Neuronal stem cell (in vitro differentiated cells): Measurements from ENCODE around the gene COL8A2.
A peak's percentile ranks its signal among the peaks of the same experiment; 100 is the strongest.

Experiments used
- DNase-seq: peaks from one replicate; pipeline ENCODE4 v3.0.0-alpha.2; 2013; ENCODE audit warnings: low spot score
- H2AFZ ChIP-seq: one replicate; pipeline ENCODE4 v1.6.1; 2013; ENCODE audit warnings: mild to moderate bottlenecking, low read length, inconsistent platforms
- H2AK5ac ChIP-seq: 2 replicates; pipeline ENCODE4 v1.6.1; 2013; ENCODE audit warnings: low read depth, mild to moderate bottlenecking, inconsistent platforms, low read length, moderate library complexity, mixed read lengths
- H2BK120ac ChIP-seq: 2 replicates; pipeline ENCODE4 v1.6.1; 2013; ENCODE audit warnings: low read depth, mild to moderate bottlenecking, inconsistent platforms, low read length, moderate library complexity, mixed read lengths
- H2BK12ac ChIP-seq: one replicate; pipeline ENCODE4 v1.6.1; 2013; ENCODE audit warnings: low read length, inconsistent platforms
- H2BK15ac ChIP-seq: 2 replicates; pipeline ENCODE4 v1.6.1; 2013; ENCODE audit warnings: mild to moderate bottlenecking, low read length, inconsistent platforms, mixed read lengths
- H2BK5ac ChIP-seq: one replicate; pipeline ENCODE4 v1.6.1; 2013; ENCODE audit warnings: inconsistent platforms, mild to moderate bottlenecking, low read length, moderate library complexity
- H3K14ac ChIP-seq: one replicate; pipeline ENCODE4 v1.6.1; 2013; ENCODE audit warnings: low read length, inconsistent platforms
- H3K18ac ChIP-seq: 2 replicates; pipeline ENCODE4 v1.6.1; 2013; ENCODE audit warnings: low read length, inconsistent platforms
- H3K23ac ChIP-seq: 2 replicates; pipeline ENCODE4 v1.6.1; 2013; ENCODE audit warnings: low read depth, mild to moderate bottlenecking, mixed read lengths, low read length, inconsistent platforms; ENCODE audit not compliant: poor library complexity
- H3K27ac ChIP-seq: replicated peaks from 3 replicates; pipeline ENCODE4 v1.5.1; 2013; ENCODE audit warnings: low read length, inconsistent platforms
- H3K27me3 ChIP-seq, 3 experiments: 2 replicates each; pipeline ENCODE4 v1.6.1; 2013; ENCODE audit warnings: low read length in 3 of 3, mild to moderate bottlenecking in 2 of 3, inconsistent platforms in 1 of 3, low read depth in 1 of 3, mixed read lengths in 1 of 3, moderate library complexity in 1 of 3; ENCODE audit not compliant: control insufficient read depth in 3 of 3, insufficient read depth in 3 of 3
- H3K36me3 ChIP-seq, 2 donors: replicated peaks in 1 of 2; 2 replicates each; pipeline ENCODE4 v1.6.1; 2013; ENCODE audit warnings: low read length in 2 of 2; ENCODE audit not compliant: control insufficient read depth in 2 of 2, insufficient read depth in 2 of 2
- H3K4ac ChIP-seq: 2 replicates; pipeline ENCODE4 v1.6.1; 2013; ENCODE audit warnings: inconsistent platforms, mild to moderate bottlenecking, low read length, moderate library complexity
- H3K4me1 ChIP-seq, 2 donors: 1 replicate in 1 of 2; 2 replicates in 1 of 2; pipeline ENCODE4 v1.6.1; 2013; ENCODE audit warnings: low read length in 2 of 2, low read depth in 1 of 2; ENCODE audit not compliant: control insufficient read depth in 2 of 2, insufficient read depth in 1 of 2
- H3K4me2 ChIP-seq: one replicate; pipeline ENCODE4 v1.6.1; 2013; ENCODE audit warnings: mild to moderate bottlenecking, low read length, inconsistent platforms; ENCODE audit not compliant: insufficient read depth, poor library complexity, severe bottlenecking
- H3K4me3 ChIP-seq, 2 donors: 2 replicates each; pipeline ENCODE4 v1.5.1; 2013; ENCODE audit warnings: low read length in 2 of 2, mild to moderate bottlenecking in 2 of 2, inconsistent platforms in 1 of 2, moderate library complexity in 1 of 2
- H3K79me1 ChIP-seq: one replicate; pipeline ENCODE4 v1.6.1; 2013; ENCODE audit warnings: low read depth, mild to moderate bottlenecking, inconsistent platforms, low read length, moderate library complexity
- H3K9ac ChIP-seq: one replicate; pipeline ENCODE4 v1.6.1; 2013; ENCODE audit warnings: mild to moderate bottlenecking, low read depth, low read length, inconsistent platforms; ENCODE audit not compliant: poor library complexity
- H3K9me3 ChIP-seq, 2 donors: replicated peaks in 1 of 2; 2 replicates each; pipeline versions ENCODE3 to v1.6.1; 2013; ENCODE audit warnings: low read length in 2 of 2, mild to moderate bottlenecking in 2 of 2, inconsistent platforms in 1 of 2, low read depth in 1 of 2, mixed read lengths in 1 of 2, moderate library complexity in 1 of 2; ENCODE audit not compliant: control insufficient read depth in 2 of 2, insufficient read depth in 1 of 2
- H4K8ac ChIP-seq: one replicate; pipeline ENCODE4 v1.6.1; 2013; ENCODE audit warnings: low read depth, mild to moderate bottlenecking, inconsistent platforms, low read length, moderate library complexity
- H4K91ac ChIP-seq: one replicate; pipeline ENCODE4 v1.6.1; 2013; ENCODE audit warnings: low read length, low read depth, mild to moderate bottlenecking, inconsistent platforms; ENCODE audit not compliant: poor library complexity
- WGBS, 2 donors: extraction: QIAGEN DNeasy Blood & Tissue Kit; methylation state at CpG; one replicate each; pipeline ENCODE4 v1.1.7; 2013; ENCODE audit warnings: missing lambda C conversion rate in 2 of 2, mixed read lengths in 1 of 2; ENCODE audit not compliant: insufficient read length in 2 of 2, insufficient replicate concordance in 1 of 2; ENCODE audit errors: extremely low coverage in 2 of 2; 5-methylcytosine and 5-hydroxymethylcytosine counted together

Gene COL8A2

DNA sequence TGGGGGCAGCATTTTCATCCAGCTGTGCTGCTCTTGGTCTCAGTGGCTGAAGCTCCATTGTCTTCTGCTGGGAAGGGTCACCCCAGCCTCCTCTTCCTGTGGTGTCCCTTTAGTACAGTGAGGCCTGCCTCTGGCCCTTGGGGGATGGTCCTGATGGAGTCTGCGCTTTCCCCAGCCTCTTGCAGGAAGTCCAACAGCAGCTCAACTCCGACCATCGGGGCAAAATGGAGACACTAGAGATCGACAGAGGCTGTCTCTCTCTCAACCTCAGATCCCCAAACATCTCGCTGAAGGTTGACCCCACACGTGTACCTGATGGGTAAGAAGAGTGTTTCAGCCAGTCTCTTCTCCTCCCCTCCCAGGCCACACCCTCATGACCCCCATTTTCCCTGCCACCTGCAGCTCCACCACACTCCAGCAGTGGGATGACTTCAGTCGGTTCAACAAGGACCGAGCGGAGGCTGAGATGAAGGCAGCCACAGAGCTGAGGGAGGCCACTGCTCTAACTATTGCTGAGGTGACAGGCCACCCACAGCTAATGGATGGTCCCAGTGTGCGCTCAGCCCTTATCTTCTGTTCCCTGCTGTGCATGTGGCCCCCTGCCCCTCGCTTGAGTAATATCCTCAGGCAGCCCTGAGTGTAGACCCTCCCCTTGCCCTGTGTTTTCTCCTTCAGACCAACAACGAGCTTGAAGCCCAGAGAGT is 38.3 kb downstream of the COL8A2 start:
- H3K14ac ChIP-seq = no peak overlapping the region
- H3K4me2 ChIP-seq = no peak overlapping the region
- H3K18ac ChIP-seq = no peak overlapping the region
- no peak overlapping the region for H2BK120ac ChIP-seq
- H3K23ac ChIP-seq = peak overlapping the region; percentile 32
- peaks cover 14% of the 10 kb centered on the region in 2 donors for H3K4me1 ChIP-seq
- no CpG with 5 or more reads among the region's 12 CpGs for WGBS, 2 donors
- no peak overlapping the region for H3K9ac ChIP-seq
- H3K27me3 ChIP-seq = no peaks in the 10 kb centered on the region
- H3K36me3 ChIP-seq = peaks cover 20 to 31% of the 10 kb centered on the region in 2 donors
- H2BK15ac ChIP-seq = no peak overlapping the region
- no peak overlapping the region for H3K27ac ChIP-seq
- no peak overlapping the region for H4K91ac ChIP-seq
- no peak overlapping the region for H2BK12ac ChIP-seq
- H3K4ac ChIP-seq = no peak overlapping the region
- no peak for DNase-seq
- H3K9me3 ChIP-seq = no peaks in the 10 kb centered on the region
- H2AK5ac ChIP-seq = no peak overlapping the region
- H4K8ac ChIP-seq = no peak overlapping the region
- peaks cover 17% of the 10 kb centered on the region for H3K79me1 ChIP-seq
- H2AFZ ChIP-seq = peak overlapping the region; percentile 37
- H3K4me3 ChIP-seq = no peak overlapping the region
- H2BK5ac ChIP-seq = no peak overlapping the region

DNA sequence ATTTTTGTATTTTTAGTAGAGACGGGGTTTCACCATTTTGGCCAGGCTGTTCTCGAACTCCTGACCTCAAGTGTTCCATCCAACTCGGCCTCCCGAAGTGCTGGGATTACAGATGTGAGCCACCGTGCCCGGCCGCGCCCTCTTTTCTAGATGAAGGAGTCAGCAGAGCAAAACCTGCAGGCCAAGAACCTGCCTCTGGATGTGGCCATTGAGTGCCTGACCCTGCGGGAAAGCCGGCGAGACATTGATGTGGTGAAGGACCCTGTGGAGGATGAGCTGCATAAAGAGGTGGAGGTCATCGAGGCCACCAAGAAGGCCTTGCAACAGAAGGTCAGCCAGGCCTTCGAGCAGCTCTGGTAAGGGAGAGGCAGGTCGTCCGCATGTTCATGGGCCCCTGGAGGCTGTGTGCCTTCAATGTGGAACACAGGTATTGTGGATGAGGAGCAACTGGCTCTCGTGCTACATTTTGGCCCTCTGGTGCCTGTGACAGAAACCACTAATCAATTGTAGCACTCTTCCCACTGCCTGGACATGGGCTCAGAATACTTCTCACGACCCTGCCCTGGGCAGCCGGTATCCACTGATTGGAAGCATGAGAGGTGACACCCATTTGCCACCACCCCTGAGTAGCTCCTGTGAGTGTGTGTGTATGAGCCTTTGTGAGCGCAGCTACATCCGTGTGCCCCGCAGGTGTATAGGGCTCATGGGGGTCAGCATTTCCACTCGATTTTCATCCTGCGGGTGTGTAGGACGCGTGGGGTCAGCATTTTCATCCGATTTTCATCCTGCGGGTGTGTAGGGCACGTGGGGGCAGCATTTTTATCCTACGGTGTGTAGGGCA is 39.1 kb downstream of the COL8A2 start:
- Histone ChIP-seq H3K27me3 (no peaks in the 10 kb centered on the region), H3K4ac (no peak overlapping the region), H2BK12ac (no peak overlapping the region), H2BK120ac (no peak overlapping the region), H3K36me3 (peaks cover 15 to 23% of the 10 kb centered on the region in 2 donors), H3K79me1 (peaks cover 14% of the 10 kb centered on the region), H2BK15ac (no peak overlapping the region), H3K14ac (peak overlapping the region; percentile 23), H2AK5ac (no peak overlapping the region), H3K27ac (no peak overlapping the region), H3K4me1 (peaks cover 14% of the 10 kb centered on the region in 2 donors), H3K4me2 (no peak overlapping the region), H3K23ac (no peak overlapping the region), H4K91ac (no peak overlapping the region), H3K4me3 (no peak overlapping the region), H3K9me3 (no peaks in the 10 kb centered on the region), H4K8ac (no peak overlapping the region), H2AFZ (peak overlapping the region; percentile 37), H3K18ac (no peak overlapping the region), H2BK5ac (no peak overlapping the region), H3K9ac (no peak overlapping the region)
- DNase-seq = no peak
- no CpG with 5 or more reads among the region's 29 CpGs for WGBS, 2 donors

DNA sequence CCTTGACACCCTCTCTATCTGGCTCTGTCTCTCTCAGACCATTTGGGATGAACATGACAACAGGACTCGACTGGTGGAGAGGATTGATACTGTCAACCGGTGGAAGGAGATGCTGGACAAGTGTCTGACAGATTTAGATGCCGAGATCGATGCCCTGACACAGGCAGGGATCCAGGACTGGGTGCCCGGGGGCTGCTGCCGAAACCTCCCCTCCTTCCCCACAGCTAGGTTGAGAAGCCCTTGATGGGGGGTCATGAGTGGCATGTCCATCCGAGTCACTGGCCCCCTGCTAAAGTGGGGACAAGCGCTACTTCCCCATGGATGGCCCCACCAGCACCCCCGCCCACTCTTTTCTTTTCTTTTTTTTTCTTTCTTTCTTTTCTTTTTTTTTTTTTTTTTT is 39.9 kb downstream of the COL8A2 start:
- Histone ChIP-seq H3K79me1 (peaks cover 14% of the 10 kb centered on the region), H3K4me1 (peaks cover 14% of the 10 kb centered on the region in 2 donors), H2AK5ac (no peak overlapping the region), H3K9me3 (no peaks in the 10 kb centered on the region), H2BK15ac (peak overlapping the region; percentile 7), H3K27me3 (no peaks in the 10 kb centered on the region), H2BK5ac (no peak overlapping the region), H2BK120ac (no peak overlapping the region), H3K4ac (no peak overlapping the region), H3K23ac (no peak overlapping the region), H3K4me2 (no peak overlapping the region), H2BK12ac (no peak overlapping the region), H3K9ac (no peak overlapping the region), H3K18ac (no peak overlapping the region), H4K91ac (no peak overlapping the region), H3K27ac (no peak overlapping the region), H3K14ac (no peak overlapping the region), H3K4me3 (no peak overlapping the region), H4K8ac (no peak overlapping the region), H2AFZ (no peak overlapping the region), H3K36me3 (peaks cover 15 to 16% of the 10 kb centered on the region in 2 donors)
- WGBS, 2 donors = no CpG with 5 or more reads among the region's 9 CpGs
- DNase-seq = no peak

DNA sequence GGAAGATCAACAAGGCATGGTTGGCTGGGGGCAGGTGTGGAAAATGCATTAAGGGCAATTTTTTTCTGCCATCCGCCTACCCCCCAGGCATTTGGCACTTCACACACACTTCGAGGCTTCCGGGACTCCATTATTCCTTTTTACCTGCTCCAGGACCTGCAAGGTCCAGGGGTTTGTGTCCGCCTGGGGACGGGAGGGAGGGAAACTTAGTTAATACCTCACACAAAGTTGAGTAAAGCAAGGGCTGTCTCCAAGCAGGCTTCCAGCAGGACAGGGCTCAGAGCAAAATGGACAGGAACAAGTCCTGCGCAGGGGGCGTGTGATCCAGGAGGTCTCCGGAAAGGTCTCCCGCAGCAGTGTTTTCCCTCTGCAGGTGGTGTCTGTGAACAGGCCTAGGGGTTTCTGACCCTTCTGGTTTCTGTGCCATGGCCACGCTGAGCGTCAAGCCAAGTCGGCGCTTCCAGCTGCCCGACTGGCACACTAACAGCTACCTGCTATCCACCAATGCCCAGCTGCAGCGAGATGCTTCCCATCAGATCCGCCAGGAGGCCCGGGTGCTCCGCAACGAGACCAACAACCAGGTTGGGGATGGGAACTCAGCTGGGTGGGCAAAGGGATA is 40.4 kb downstream of the COL8A2 start:
- no peak overlapping the region for H3K14ac ChIP-seq
- H4K8ac ChIP-seq = no peak overlapping the region
- no peak overlapping the region for H3K4ac ChIP-seq
- DNase-seq = no peak
- H3K9ac ChIP-seq = no peak overlapping the region
- peak overlapping the region; percentile 98 for H3K18ac ChIP-seq
- no peak overlapping the region for H2BK12ac ChIP-seq
- no peak overlapping the region for H2BK120ac ChIP-seq
- no peak overlapping the region for H3K23ac ChIP-seq
- H3K27ac ChIP-seq = no peak overlapping the region
- peaks cover 13 to 15% of the 10 kb centered on the region in 2 donors for H3K36me3 ChIP-seq
- peak overlapping the region; percentile 44 for H2BK5ac ChIP-seq
- WGBS, 2 donors = no CpG with 5 or more reads among the region's 19 CpGs
- peak overlapping the region; percentile 20 for H2AK5ac ChIP-seq
- peak overlapping the region; percentile 95 for H3K4me2 ChIP-seq
- H3K27me3 ChIP-seq = no peaks in the 10 kb centered on the region
- H4K91ac ChIP-seq = no peak overlapping the region
- H3K9me3 ChIP-seq = no peaks in the 10 kb centered on the region
- peak overlapping the region; percentile 94 for H2AFZ ChIP-seq
- peaks cover 12% of the 10 kb centered on the region in 2 donors for H3K4me1 ChIP-seq
- peaks cover 13% of the 10 kb centered on the region for H3K79me1 ChIP-seq
- H3K4me3 ChIP-seq = peak overlapping the region; percentile 54 to 80
- peak overlapping the region; percentile 98 for H2BK15ac ChIP-seq
